ENCODE results near the gene SRC.

Gene SRC

GRCh38 chr20:37361336-37361735, 15.4 kb downstream of the SRC start:
- no peak for TF ChIP-seq Cebpa-rat (IDR thresholded peaks at IDR 0.05)
- H4K20me1 ChIP-seq = peaks cover 98% of the 10 kb centered on the region
- no peak overlapping the region for H3K27ac ChIP-seq

GRCh38 chr20:37362231-37362792, 16.4 kb downstream of the SRC start:
- 0 out of 2 replicates have a peak, but pooled peaks cover 5% of the 10 kb centered on the region for H3K9me3 ChIP-seq
- no peak overlapping the region for H3K4me2 ChIP-seq
- no peak overlapping the region for H3K27ac ChIP-seq
- H4K20me1 ChIP-seq = peaks cover 95% of the 10 kb centered on the region
- H3K27me3 ChIP-seq = no peaks in the 10 kb centered on the region
- TF ChIP-seq Cebpa-rat (IDR thresholded peaks at IDR 0.05) = no peak
- peaks cover 42% of the 10 kb centered on the region for H3K36me3 ChIP-seq
- peaks cover 44% of the 10 kb centered on the region for H3K4me1 ChIP-seq
- H3K9ac ChIP-seq = no peak overlapping the region
- no peak overlapping the region for H3K4me3 ChIP-seq

More at GRCh38 chr20:37361336-37361735, 15.4 kb downstream of the SRC start:
- H3K4me3 ChIP-seq = no peak overlapping the region
- no peak overlapping the region for H3K4me2 ChIP-seq
- H3K4me1 ChIP-seq = peaks cover 48% of the 10 kb centered on the region
- no peaks in the 10 kb centered on the region for H3K27me3 ChIP-seq
- peaks cover 33% of the 10 kb centered on the region for H3K36me3 ChIP-seq
- 0 out of 2 replicates have a peak, but pooled peaks cover 5% of the 10 kb centered on the region for H3K9me3 ChIP-seq
- H3K9ac ChIP-seq = no peak overlapping the region

GRCh38 chr20:37362821-37363220, 16.9 kb downstream of the SRC start:
- no peak overlapping the region for H3K4me3 ChIP-seq
- H3K27me3 ChIP-seq = no peaks in the 10 kb centered on the region
- peaks cover 90% of the 10 kb centered on the region for H4K20me1 ChIP-seq
- H3K4me2 ChIP-seq = peak overlapping the region; percentile 14; the same call in 1 of the 2 replicates
- peaks cover 38% of the 10 kb centered on the region for H3K4me1 ChIP-seq
- peaks cover 47% of the 10 kb centered on the region for H3K36me3 ChIP-seq
- no peak for TF ChIP-seq Cebpa-rat (IDR thresholded peaks at IDR 0.05)
- H3K27ac ChIP-seq = 0 out of 2 replicates have a peak overlapping the region, but pooled peaks have one; percentile 58
- 0 out of 2 replicates have a peak, but pooled peaks cover 5% of the 10 kb centered on the region for H3K9me3 ChIP-seq
- no peak overlapping the region for H3K9ac ChIP-seq

- 0 out of 2 replicates have a peak overlapping the region, but pooled peaks have one; percentile 58 for H3K27ac ChIP-seq
- peaks cover 84% of the 10 kb centered on the region for H4K20me1 ChIP-seq
- no peak overlapping the region for H3K4me3 ChIP-seq
- H3K27me3 ChIP-seq = no peaks in the 10 kb centered on the region
- no peak overlapping the region for H3K9ac ChIP-seq
- TF ChIP-seq Cebpa-rat (IDR thresholded peaks at IDR 0.05) = no peak
- peaks cover 33% of the 10 kb centered on the region for H3K4me1 ChIP-seq
- peak overlapping the region; percentile 14; the same call in 1 of the 2 replicates for H3K4me2 ChIP-seq
- H3K9me3 ChIP-seq = 0 out of 2 replicates have a peak, but pooled peaks cover 5% of the 10 kb centered on the region
- peaks cover 52% of the 10 kb centered on the region for H3K36me3 ChIP-seq
These were observed 17.5 kb downstream of the SRC start for GRCh38 chr20:37363221-37364012.

GRCh38 chr20:37364013-37364926, 18.3 kb downstream of the SRC start:
- 0 out of 2 replicates have a peak, but pooled peaks cover 5% of the 10 kb centered on the region for H3K9me3 ChIP-seq
- peaks cover 56% of the 10 kb centered on the region for H3K36me3 ChIP-seq
- H3K4me3 ChIP-seq = no peak overlapping the region
- H3K4me2 ChIP-seq = no peak overlapping the region
- no peaks in the 10 kb centered on the region for H3K27me3 ChIP-seq
- H4K20me1 ChIP-seq = peaks cover 75% of the 10 kb centered on the region
- no peak overlapping the region for H3K27ac ChIP-seq
- H3K9ac ChIP-seq = no peak overlapping the region
- no peak for TF ChIP-seq Cebpa-rat (IDR thresholded peaks at IDR 0.05)
- peaks cover 24% of the 10 kb centered on the region for H3K4me1 ChIP-seq

- Histone ChIP-seq H3K27ac (no peak overlapping the region), H3K27me3 (no peaks in the 10 kb centered on the region), H3K4me2 (no peak overlapping the region), H4K20me1 (peaks cover 75% of the 10 kb centered on the region), H3K9ac (no peak overlapping the region), H3K9me3 (0 out of 2 replicates have a peak, but pooled peaks cover 5% of the 10 kb centered on the region), H3K36me3 (peaks cover 60% of the 10 kb centered on the region), H3K4me1 (peaks cover 20% of the 10 kb centered on the region), H3K4me3 (no peak overlapping the region)
- TF ChIP-seq Cebpa-rat (IDR thresholded peaks at IDR 0.05) = no peak
These were observed 19.0 kb downstream of the SRC start for GRCh38 chr20:37364927-37365272.

GRCh38 chr20:37365760-37366638, 20.1 kb downstream of the SRC start:
- no peaks in the 10 kb centered on the region for H3K27me3 ChIP-seq
- 0 out of 2 replicates have a peak, but pooled peaks cover 5% of the 10 kb centered on the region for H3K9me3 ChIP-seq
- H3K4me2 ChIP-seq = 0 out of 2 replicates have a peak overlapping the region, but pooled peaks have one; percentile 14
- no peak overlapping the region for H3K4me3 ChIP-seq
- TF ChIP-seq Cebpa-rat (IDR thresholded peaks at IDR 0.05) = no peak
- H3K27ac ChIP-seq = no peak overlapping the region
- peaks cover 70% of the 10 kb centered on the region for H4K20me1 ChIP-seq
- H3K36me3 ChIP-seq = peaks cover 66% of the 10 kb centered on the region
- no peak overlapping the region for H3K9ac ChIP-seq
- peaks cover 20% of the 10 kb centered on the region for H3K4me1 ChIP-seq

- no peak overlapping the region for H3K9ac ChIP-seq
- no peak for TF ChIP-seq Cebpa-rat (IDR thresholded peaks at IDR 0.05)
- H3K4me1 ChIP-seq = peaks cover 20% of the 10 kb centered on the region
- 0 out of 2 replicates have a peak overlapping the region, but pooled peaks have one; percentile 14 for H3K4me2 ChIP-seq
- peaks cover 64% of the 10 kb centered on the region for H4K20me1 ChIP-seq
- H3K9me3 ChIP-seq = 0 out of 2 replicates have a peak, but pooled peaks cover 5% of the 10 kb centered on the region
- no peak overlapping the region for H3K27ac ChIP-seq
- H3K36me3 ChIP-seq = peaks cover 66% of the 10 kb centered on the region
- no peaks in the 10 kb centered on the region for H3K27me3 ChIP-seq
- H3K4me3 ChIP-seq = no peak overlapping the region
These were observed 20.8 kb downstream of the SRC start for GRCh38 chr20:37366743-37367142.

Data from BLaER1 (cell line).